ENCODE data around the gene ZNF592. TPM values are rescaled to one million over a fixed set of nuclear protein-coding genes. Genes with fewer than 3 reads are reported as not detected.

Gene ZNF592
- total and polyA plus RNA-seq, 10 donors: 5.2 to 36.2 (median 32.5) TPM

- no peak overlapping the region for H3K27ac ChIP-seq
- H3K27me3 ChIP-seq (replicated peaks in 1 of 7): no peaks in the 10 kb centered on the region
- no peak overlapping the region for H3K4me3 ChIP-seq
- WGBS, 5 donors: 71 to 95% (median 92%) methylated on average over 2 of the region's 2 CpGs
- no peaks in the 10 kb centered on the region for H3K36me3 ChIP-seq
- DNase-seq: no peak
- TF ChIP-seq CTCF (IDR thresholded peaks at IDR 0.05 in 8 of 11, conservative IDR thresholded peaks at IDR 0.05 in 3 of 11): no peak
- TF ChIP-seq POLR2A (IDR thresholded peaks at IDR 0.05): no peak
- no peak for TF ChIP-seq POLR2AphosphoS5 (IDR thresholded peaks at IDR 0.05)
- H3K4me1 ChIP-seq: peaks cover 0 to 18% (median 3%) of the 10 kb centered on the region in 6 donors
- H3K9me3 ChIP-seq: no peaks in the 10 kb centered on the region
- intact Hi-C loops (cut with DNase I; ENCODE audit: low total_unique reads): no loop called here
Measured at GRCh38 chr15:84832448-84833040, 84.2 kb downstream of the ZNF592 start.

- no peak for TF ChIP-seq CTCF (IDR thresholded peaks at IDR 0.05 in 8 of 11, conservative IDR thresholded peaks at IDR 0.05 in 3 of 11)
- TF ChIP-seq POLR2AphosphoS5 (IDR thresholded peaks at IDR 0.05): no peak
- TF ChIP-seq POLR2A (IDR thresholded peaks at IDR 0.05): no peak
- H3K4me3 ChIP-seq: no peak overlapping the region
- intact Hi-C loops (cut with DNase I; ENCODE audit: low total_unique reads): no loop called here
Measured at GRCh38 chr15:84833447-84834228, 85.2 kb downstream of the ZNF592 start.

GRCh38 chr15:84834229-84834955 lies 86.0 kb downstream of the ZNF592 start:
- Histone ChIP-seq H3K4me3 (no peak overlapping the region), H3K4me1 (peaks cover 0 to 10% (median 3%) of the 10 kb centered on the region in 6 donors), H3K27ac (no peak overlapping the region), H3K9me3 (no peaks in the 10 kb centered on the region), H3K36me3 (no peaks in the 10 kb centered on the region), H3K27me3 (replicated peaks in 1 of 7) (no peaks in the 10 kb centered on the region)
- 84 to 96% (median 92%) methylated on average over 4 of the region's 4 CpGs for WGBS, 5 donors
- TF ChIP-seq POLR2AphosphoS5 (IDR thresholded peaks at IDR 0.05) (no peak), CTCF (IDR thresholded peaks at IDR 0.05 in 8 of 11, conservative IDR thresholded peaks at IDR 0.05 in 3 of 11) (no peak), POLR2A (IDR thresholded peaks at IDR 0.05) (no peak)
- peak; percentile 38 for DNase-seq
- intact Hi-C loops (cut with DNase I; ENCODE audit: low total_unique reads): no loop called here

More at GRCh38 chr15:84833447-84834228, 85.2 kb downstream of the ZNF592 start:
- Histone ChIP-seq H3K9me3 (no peaks in the 10 kb centered on the region), H3K36me3 (no peaks in the 10 kb centered on the region), H3K4me1 (peaks cover 0 to 13% (median 3%) of the 10 kb centered on the region in 6 donors), H3K27ac (no peak overlapping the region), H3K27me3 (replicated peaks in 1 of 7) (no peaks in the 10 kb centered on the region)
- no peak for DNase-seq
- WGBS, 5 donors: 43 to 69% (median 55%) methylated on average over 3 to 4 of the region's 4 CpGs

GRCh38 chr15:84834969-84835368 lies 86.6 kb downstream of the ZNF592 start:
- 92 to 99% (median 96%) methylated on average over 5 of the region's 5 CpGs for WGBS, 5 donors
- H3K4me1 ChIP-seq: peaks cover 0 to 10% (median 3%) of the 10 kb centered on the region in 6 donors
- H3K27ac ChIP-seq: no peak overlapping the region
- H3K9me3 ChIP-seq: no peaks in the 10 kb centered on the region
- TF ChIP-seq POLR2AphosphoS5 (IDR thresholded peaks at IDR 0.05): no peak
- TF ChIP-seq POLR2A (IDR thresholded peaks at IDR 0.05): no peak
- no peak for TF ChIP-seq CTCF (IDR thresholded peaks at IDR 0.05 in 8 of 11, conservative IDR thresholded peaks at IDR 0.05 in 3 of 11)
- intact Hi-C loops (cut with DNase I; ENCODE audit: low total_unique reads): no loop called here
- DNase-seq: peak; percentile 34
- no peaks in the 10 kb centered on the region for H3K36me3 ChIP-seq
- no peak overlapping the region for H3K4me3 ChIP-seq
- no peaks in the 10 kb centered on the region for H3K27me3 ChIP-seq (replicated peaks in 1 of 7)

Measured in spleen (tissue), 11 donors.